Measurements from ENCODE around the gene PUM1. TPM values are rescaled to one million over a fixed set of nuclear protein-coding genes. Genes with fewer than 3 reads are reported as not detected.
"Not testable (repeated sequence)": the region's sequence is repeated elsewhere in the genome, so short reads cannot be mapped to it uniquely, and the experiment has no call there.

Gene PUM1
- total RNA-seq, 4 donors from 2014 or later, result 61.6 to 109 (median 76.9) TPM

- H3K27ac ChIP-seq, result no peak overlapping the region
- H3K4me3 ChIP-seq, result no peak overlapping the region
- H3K36me3 ChIP-seq, result peaks cover 0 to 87% (median 0%) of the 10 kb centered on the region in 3 donors
- TF ChIP-seq CTCF (IDR thresholded peaks at IDR 0.05) (no peak), POLR2A (IDR thresholded peaks at IDR 0.05) (no peak)
- peaks cover 0 to 7% (median 0%) of the 10 kb centered on the region in 4 donors for H3K4me1 ChIP-seq
- H3K27me3 ChIP-seq, result no peaks in the 10 kb centered on the region
- no peak for DNase-seq
- H3K9me3 ChIP-seq, result no peaks in the 10 kb centered on the region
Measured at GRCh38 chr1:30942326-30942963, 123.1 kb downstream of the PUM1 start.

GRCh38 chr1:30940541-30940940, 125.0 kb downstream of the PUM1 start:
- no peak for TF ChIP-seq CTCF (IDR thresholded peaks at IDR 0.05)
- TF ChIP-seq POLR2A (IDR thresholded peaks at IDR 0.05), result no peak
- no peak for DNase-seq
- no peak overlapping the region for H3K4me3 ChIP-seq
- peaks cover 0 to 7% (median 0%) of the 10 kb centered on the region in 4 donors for H3K4me1 ChIP-seq
- no peak overlapping the region for H3K27ac ChIP-seq
- no peaks in the 10 kb centered on the region for H3K9me3 ChIP-seq
- H3K36me3 ChIP-seq, result peaks cover 0 to 90% (median 6%) of the 10 kb centered on the region in 3 donors
- H3K27me3 ChIP-seq, result no peaks in the 10 kb centered on the region

- Histone ChIP-seq H3K4me3 (no peak overlapping the region), H3K27me3 (no peaks in the 10 kb centered on the region), H3K4me1 (no peaks in the 10 kb centered on the region), H3K27ac (no peak overlapping the region), H3K36me3 (peaks cover 0 to 92% (median 6%) of the 10 kb centered on the region in 3 donors), H3K9me3 (no peaks in the 10 kb centered on the region)
- TF ChIP-seq POLR2A (IDR thresholded peaks at IDR 0.05) (no peak), CTCF (IDR thresholded peaks at IDR 0.05) (no peak)
- no peak for DNase-seq
Measured at GRCh38 chr1:30936541-30937171, 128.9 kb downstream of the PUM1 start.

GRCh38 chr1:30935758-30936157, 129.8 kb downstream of the PUM1 start:
- H3K4me3 ChIP-seq, H3K27ac ChIP-seq, DNase-seq, H3K27me3 ChIP-seq, H3K4me1 ChIP-seq, H3K9me3 ChIP-seq: not testable (repeated sequence)
- H3K36me3 ChIP-seq, result peaks cover 0 to 83% (median 6%) of the 10 kb centered on the region in 3 donors

DNA sequence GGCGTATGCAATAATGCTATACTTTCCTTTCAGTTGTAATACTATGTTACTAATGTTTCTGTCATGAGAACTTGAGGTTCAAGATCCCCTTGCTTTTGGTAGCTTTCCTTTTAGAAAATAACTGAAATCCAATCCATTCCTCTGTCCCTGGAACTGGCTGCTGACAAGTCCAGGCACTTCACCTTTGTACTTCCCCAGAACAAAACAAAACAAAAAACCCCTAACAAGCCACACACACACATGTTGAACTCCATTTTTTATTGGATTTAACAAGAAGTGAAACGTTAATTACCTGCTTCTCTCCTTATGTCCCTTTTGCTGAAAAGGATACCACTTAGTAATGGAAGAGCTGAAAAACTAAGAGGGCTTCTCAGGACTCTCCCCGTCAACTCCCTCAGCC, 130.9 kb downstream of the PUM1 start:
- Histone ChIP-seq H3K27ac (no peak overlapping the region), H3K36me3 (peaks cover 0 to 71% (median 6%) of the 10 kb centered on the region in 3 donors), H3K9me3 (no peaks in the 10 kb centered on the region), H3K4me3 (no peak overlapping the region), H3K4me1 (no peaks in the 10 kb centered on the region), H3K27me3 (no peaks in the 10 kb centered on the region)
- TF ChIP-seq CTCF (IDR thresholded peaks at IDR 0.05) (no peak), POLR2A (IDR thresholded peaks at IDR 0.05) (no peak)
- no peak for DNase-seq

DNA sequence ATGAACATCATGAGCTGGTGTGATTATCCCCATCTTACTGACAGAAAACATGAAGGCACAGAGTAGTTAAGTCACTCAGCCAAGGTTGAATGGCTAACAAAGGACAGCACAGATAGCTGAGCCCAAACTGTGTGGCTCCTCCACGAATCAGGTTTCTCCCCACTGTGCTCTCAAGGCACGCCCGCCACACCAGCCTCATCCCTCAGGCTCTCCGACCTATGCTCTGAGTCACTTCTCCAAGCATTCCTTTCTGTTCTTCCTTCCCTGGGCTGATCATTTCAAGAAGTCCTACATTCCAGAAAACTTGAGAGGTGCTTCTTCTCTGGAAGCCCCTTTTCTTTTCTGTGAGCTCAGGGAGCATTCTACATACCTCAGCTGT, 131.7 kb downstream of the PUM1 start:
- TF ChIP-seq POLR2A (IDR thresholded peaks at IDR 0.05) (no peak), CTCF (IDR thresholded peaks at IDR 0.05) (no peak)
- Histone ChIP-seq H3K27me3 (no peaks in the 10 kb centered on the region), H3K36me3 (peaks cover 0 to 64% (median 6%) of the 10 kb centered on the region in 3 donors), H3K27ac (no peak overlapping the region), H3K4me1 (no peaks in the 10 kb centered on the region), H3K9me3 (no peaks in the 10 kb centered on the region), H3K4me3 (no peak overlapping the region)
- no peak for DNase-seq
